HG03354 (cell line): ENCODE data around the gene ZNF525.
"Not testable (repeated sequence)": the region's sequence is repeated elsewhere in the genome, so short reads cannot be mapped to it uniquely, and the experiment has no call there.

Source experiments
- ATAC-seq: cut with Tn5 transposase; IDR thresholded peaks from one replicate; pipeline ENCODE4 v1.9.1; 2021; ENCODE audit warnings: mild to moderate bottlenecking; ENCODE audit not compliant: unreplicated experiment, poor library complexity, severe bottlenecking

The ZNF525 gene

GRCh38 chr19:53365134-53365898 is at the start of gene ZNF525:
Gene ZNF525 (plus strand): TSS chr19:53365705. CDS start chr19:53372282, 6,577 bp downstream.
- peak; percentile 99 for ATAC-seq

DNA sequence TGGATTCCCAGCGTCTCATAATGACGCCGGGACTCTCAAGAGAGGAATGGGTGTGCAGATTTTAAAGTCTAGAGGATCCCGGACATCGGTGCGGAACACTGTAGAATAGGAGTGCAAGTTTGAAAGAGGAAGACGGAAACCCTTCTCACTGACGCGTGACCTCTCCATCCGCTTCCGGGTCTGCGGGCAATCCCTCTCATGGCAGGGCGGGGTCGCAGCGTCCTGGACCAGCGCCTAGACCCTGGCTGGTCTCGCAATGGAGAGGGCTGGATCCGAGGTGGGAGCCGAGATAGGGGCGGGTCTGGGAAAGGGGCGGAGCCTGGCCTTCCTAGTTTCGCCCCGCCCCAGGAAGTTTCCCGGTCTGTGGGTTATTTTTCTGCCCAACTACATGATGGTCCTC is 36.5 kb upstream of the ZNF525 start:
- ATAC-seq, result no peak

- ATAC-seq, result no peak
Observed at GRCh38 chr19:53332484-53332883, 33.0 kb upstream of the ZNF525 start.

DNA sequence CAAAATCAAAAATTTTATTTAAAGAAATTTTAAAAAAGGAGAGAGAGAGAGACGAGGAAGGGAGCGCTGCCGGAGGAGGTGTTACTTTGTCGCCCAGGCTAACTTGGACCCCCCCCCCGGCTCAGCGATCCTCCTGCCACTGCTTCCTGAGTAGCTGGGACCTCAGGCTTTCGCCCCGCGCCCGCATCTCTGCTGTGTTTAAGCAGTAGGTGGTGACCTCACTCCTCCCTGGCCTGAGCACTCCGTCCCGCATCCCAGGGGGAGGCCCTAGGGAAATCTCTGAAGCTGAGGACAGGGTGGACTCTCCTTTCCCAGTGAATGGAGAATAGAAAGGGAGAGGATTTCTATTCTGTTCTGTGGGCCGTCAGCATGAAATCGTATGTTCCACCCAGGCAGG is 32.4 kb upstream of the ZNF525 start:
- ATAC-seq, result peak; percentile 33

GRCh38 chr19:53333463-53334449 is 31.7 kb upstream of the ZNF525 start, which contains the start of gene ZNF845:
Gene ZNF845 (plus strand): TSS chr19:53333749. CDS start chr19:53341308, 7,559 bp downstream.
- peak; percentile 96 for ATAC-seq

DNA sequence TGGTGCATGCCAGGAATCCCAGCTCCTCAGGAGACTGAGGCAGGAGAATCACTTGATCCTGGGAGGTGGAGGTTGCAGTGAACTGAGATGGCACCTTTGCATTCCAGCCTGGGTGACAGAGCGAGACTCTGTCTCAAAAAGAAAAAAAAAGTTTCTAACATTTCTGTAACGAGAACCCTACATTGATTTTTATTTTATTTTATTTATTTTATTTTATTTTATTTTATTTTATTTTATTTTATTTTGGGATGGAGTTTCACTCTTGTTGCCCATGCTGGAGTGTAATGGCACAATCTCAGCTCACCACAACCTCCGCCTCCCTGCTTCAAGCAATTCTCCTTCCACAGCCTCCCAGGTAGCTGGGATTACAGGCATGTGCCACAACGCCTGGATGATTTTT is 21.1 kb upstream of the ZNF525 start:
- not testable (repeated sequence) for ATAC-seq

- ATAC-seq, result no peak
Observed at GRCh38 chr19:53355739-53356138, 9.8 kb upstream of the ZNF525 start.

DNA sequence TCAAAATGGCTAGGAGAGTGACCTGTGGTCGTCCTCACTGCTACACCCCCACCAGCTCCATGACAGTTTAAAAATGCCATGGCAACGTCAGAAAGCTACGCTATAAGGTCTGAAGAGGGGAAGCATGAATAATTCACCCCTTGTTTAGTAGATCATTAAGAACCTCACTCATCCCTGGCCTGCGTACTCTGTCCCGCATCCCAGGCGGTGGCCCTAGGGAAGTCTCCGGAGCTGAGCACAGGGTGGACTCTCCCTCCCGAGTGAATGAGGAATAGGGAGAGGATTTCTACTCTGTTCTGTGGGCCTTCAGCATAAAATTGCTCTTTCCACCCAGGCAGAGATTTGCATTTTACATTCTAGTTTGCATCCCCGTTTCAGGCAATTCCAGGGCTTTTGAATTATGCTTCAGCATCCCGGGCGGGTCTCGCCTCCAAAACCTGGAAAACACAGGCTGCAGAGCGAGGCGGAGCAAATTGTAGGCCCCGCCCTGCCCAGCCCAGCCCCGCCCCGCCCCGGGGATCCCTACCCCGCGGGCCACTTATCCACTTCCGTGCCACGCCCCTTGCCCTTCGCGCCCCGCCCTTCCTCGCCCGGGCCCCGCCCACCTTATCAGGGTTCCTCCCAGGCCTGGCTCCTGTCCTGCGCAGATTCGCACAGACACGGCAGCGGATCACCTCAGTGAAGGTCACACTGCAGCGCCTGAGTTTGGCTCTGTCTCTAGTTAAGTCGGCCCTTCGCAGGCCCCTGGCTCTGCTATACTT is 7.5 kb upstream of the ZNF525 start:
- ATAC-seq, result no peak

DNA sequence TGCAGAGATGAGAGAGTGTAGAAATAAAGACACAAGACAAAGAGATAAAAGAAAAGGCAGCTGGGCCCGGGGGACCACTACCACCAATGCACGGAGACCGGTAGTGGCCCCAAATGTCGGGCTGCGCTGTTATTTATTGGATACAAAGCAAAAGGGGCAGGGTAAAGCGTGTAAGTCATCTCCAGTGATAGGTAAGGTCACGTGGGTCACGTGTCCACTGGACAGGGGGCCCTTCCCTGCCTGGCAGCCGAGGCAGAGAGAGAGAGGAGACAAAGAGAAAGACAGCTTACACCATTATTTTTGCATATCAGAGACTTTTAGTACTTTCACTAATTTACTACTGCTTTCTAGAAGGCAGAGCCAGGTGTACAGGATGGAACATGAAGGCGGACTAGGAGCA is 5.4 kb upstream of the ZNF525 start:
- ATAC-seq, result not testable (repeated sequence)

DNA sequence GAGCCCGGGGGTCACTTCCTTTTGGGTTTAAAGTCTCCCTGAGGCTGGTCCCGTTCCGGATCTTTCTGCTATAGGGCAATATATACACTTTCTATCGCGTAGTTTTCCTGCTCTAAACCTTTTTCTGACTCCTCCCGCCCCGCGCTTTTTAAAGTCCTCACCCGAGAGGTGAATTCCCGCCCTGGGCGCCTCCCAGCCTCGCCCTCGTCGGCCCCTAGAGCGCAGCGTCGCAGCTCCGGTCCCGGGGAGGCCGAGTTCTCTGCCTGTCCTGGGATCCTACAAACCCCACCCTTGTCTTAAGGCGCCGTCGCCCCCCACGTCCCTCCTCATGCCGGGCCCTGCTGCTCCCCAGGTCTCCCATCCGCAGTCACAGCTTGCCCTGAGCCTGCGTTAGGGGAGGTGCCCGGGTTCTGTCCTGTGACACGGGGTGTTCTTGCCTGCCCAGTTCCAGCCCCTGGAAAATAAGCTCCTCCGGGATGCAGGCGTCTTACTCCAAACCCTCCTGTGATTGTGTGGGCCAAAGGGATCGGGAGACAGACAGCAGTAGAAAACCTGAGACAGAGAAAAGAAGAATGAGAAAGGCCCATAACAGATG is 491 bp downstream of the ZNF525 start:
- peak; percentile 40 for ATAC-seq

DNA sequence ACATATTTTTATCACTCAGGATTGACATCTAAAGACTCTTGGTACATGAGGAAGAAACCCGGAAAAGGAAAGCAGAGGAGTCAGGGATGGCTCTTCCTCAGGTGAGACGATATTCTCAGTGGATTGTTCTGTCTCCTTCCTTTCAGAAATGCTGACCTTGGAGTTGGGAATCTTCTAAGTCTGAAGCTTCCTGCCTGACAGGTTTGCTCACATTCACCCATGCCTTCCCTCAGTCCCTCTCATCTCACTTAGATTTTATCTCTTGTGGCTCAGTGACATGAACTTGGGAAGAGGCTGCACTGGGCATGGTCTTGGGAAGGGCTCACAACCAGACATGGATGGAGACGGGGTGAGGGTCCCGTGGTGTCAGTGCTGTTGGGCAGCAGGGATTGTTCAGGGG is 6.7 kb downstream of the ZNF525 start:
- ATAC-seq, result no peak

- ATAC-seq, result no peak
Observed at GRCh38 chr19:53374288-53374687, 8.8 kb downstream of the ZNF525 start.

DNA sequence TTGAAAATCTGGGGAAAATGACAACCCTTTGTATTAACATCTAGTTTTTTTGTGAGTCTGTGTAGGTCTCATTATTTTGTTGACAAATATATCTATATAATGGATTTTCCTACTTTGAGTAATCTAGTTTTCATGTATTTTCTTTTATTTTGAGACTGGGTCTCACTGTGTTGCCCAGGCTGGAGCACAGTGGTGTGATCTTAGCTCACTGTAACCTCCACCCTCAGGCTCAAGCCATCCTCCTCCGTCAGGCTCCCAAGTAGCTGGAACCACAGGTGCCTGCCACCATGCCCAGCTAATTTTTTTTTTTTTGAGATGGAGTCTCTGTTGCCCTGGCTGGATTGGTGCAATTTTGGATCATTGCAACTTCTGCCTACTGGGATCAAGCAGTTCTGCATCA is 9.2 kb downstream of the ZNF525 start:
- no peak for ATAC-seq

DNA sequence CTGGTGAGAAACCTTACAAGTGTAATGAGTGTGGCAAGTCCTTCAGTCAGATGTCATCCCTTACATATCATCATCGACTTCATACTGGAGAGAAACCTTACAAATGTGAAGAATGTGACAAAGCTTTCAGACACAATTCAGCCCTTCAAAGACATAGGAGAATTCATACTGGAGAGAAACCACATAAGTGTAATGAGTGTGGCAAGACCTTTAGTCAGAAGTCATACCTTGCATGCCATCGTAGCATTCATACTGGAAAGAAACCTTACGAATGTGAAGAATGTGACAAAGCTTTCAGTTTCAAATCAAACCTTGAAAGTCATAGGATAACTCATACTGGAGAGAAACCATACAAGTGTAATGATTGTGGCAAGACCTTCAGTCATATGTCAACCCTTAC is 15.9 kb downstream of the ZNF525 start:
- no peak for ATAC-seq

DNA sequence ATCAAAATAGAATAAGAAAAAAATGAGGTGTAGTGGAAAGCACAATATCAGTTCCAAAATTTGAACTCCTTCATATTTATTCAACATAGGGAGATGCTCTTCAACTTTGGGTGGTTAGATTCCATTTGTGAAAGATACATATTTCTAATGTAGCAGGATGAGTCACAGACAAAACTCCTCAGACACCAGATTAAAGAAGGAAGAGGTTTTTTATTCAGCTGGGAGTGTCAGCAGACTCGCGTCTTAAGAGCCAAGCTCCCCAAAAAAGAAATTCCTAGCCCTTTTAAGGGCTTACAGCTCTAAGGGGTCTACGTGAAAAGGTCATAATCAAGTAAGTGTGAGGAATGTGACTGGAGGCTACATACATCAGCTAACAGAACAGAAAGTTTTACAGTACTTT is 22.7 kb downstream of the ZNF525 start:
- no peak for ATAC-seq

GRCh38 chr19:53388904-53389303 is 23.4 kb downstream of the ZNF525 start:
- no peak for ATAC-seq

DNA sequence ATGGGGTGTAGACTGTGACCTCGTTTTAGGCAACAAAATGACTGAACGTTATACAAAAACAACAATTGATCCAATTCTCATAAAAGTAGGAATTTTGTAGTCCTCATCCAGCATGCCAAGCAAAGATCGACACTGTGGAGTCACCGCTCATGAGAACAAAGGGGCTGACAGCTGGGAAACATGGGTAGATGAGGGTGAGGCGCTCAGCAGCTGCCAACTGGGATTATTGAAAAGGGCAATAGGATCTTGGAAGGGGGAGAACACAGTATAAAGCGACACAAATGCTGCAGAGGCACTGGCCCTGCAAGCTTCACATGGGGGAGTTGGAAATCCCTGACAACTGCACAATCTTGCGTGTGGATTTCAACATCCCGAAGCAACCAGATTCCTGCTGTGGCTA is 24.1 kb downstream of the ZNF525 start:
- no peak for ATAC-seq

- ATAC-seq, result no peak
Observed at GRCh38 chr19:53389978-53390377, 24.5 kb downstream of the ZNF525 start.

- no peak for ATAC-seq
Observed at GRCh38 chr19:53394522-53394973, 29.0 kb downstream of the ZNF525 start.
